Measurements from ENCODE around the gene TACO1.

The TACO1 gene

DNA sequence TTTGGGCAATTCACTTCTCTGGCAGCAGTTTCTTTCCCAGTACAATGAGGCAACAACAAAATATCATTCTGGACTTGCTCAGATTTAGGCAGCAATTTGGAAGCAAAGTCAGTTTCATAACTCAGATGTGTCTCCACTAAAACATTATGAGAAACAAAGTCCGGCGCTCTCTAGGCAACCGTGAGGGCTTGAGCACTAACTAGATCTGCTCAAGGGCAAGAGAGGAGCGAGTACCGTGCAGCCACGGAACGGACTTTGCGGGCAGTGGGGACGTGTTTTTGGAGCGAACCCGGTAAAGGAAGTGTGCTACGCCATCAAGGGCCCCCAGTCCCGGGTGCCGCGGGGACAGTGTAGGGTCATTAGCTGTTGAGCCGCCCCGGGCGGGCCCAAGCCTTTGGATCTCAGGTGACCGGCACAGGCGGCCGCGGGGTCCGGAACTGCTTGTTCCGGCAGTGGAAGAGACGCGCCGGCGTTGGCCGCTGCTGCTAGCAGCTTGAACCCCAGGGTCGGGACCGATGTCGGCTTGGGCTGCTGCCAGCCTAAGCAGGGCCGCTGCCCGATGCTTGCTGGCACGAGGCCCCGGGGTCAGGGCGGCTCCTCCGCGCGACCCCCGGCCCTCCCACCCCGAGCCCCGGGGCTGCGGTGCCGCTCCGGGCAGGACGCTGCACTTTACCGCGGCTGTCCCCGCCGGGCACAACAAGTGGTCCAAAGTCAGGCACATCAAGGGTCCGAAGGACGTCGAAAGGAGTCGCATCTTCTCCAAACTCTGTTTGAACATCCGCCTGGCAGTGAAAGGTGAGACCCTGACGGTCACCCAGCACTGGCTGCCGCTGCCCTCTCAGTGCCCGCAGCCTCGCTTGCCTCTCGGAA, at the start of gene TACO1:
Gene TACO1 (plus strand): TSS at position 327 of the 870 bp plus-strand sequence. CDS start 189 bp downstream, at position 516.
- peak; percentile 87 for DNase-seq

DNA sequence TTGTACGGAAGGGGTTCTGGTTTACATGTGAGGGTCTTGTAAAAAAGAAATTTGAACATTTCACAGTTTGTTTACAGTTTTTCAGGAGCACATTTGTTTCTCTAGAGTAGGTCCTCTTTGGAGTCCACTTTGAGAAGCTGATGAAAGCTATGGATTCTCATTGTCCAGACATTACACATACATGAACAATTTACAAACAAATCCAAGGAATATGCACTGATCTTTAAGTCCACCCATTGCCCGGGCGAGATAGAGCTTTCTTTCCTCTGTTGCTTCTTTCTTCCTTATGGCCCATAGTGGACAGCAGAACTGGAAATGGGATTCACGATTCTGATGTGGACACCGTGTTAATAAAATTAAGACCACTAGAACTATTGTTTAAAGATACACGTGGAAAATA, 48.5 kb upstream of the TACO1 start:
- DNase-seq = no peak

DNA sequence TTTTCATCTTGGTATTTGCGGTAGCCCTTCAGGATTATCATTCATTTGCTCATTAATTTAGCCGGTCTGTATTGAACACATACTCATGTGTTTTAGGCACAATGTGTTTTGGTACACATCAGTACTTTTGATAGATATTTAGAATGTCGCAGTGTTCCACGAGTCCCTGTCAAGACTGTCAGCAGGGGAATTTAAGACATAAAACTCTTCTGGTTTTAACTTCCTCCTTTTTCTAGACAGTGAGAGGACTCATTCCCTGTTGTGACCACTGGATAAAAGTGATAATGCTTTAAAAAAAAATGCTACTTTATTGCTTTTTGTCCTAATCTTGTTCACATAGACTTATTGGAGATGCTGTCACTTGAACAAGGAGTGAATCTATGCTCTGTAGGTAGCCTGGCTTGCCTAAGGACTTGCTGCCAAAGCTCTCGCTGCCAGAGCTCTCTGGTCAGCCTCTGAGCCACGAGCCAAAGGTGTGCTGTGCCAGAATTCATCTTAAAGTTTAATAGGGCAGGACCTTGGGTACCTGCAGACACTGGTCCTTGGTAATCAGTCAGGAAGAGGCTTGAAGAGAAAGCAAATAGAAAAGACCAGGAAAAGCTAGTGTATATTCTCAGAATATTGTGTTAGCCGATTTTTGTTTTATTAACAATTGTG, 45.1 kb upstream of the TACO1 start:
- DNase-seq = no peak

DNA sequence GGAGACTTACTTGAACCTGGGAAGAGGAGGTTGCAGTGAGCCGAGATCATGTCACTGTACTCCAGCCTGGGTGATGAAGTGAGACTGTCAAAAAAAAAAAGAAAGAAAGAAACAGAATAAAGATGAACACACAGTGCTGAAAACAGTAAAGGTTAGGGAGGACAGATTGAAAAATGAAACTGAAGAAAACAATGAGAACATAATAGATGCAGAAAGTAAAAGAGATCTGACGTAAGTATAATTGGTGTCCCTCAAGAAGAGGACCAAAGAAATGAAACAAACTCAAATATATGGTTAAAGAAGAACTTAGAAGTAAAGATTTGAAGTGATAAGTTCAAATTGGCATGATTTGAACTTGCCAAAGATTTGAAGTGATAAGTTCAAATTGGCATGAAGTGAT, 43.3 kb upstream of the TACO1 start:
- DNase-seq = no peak

DNA sequence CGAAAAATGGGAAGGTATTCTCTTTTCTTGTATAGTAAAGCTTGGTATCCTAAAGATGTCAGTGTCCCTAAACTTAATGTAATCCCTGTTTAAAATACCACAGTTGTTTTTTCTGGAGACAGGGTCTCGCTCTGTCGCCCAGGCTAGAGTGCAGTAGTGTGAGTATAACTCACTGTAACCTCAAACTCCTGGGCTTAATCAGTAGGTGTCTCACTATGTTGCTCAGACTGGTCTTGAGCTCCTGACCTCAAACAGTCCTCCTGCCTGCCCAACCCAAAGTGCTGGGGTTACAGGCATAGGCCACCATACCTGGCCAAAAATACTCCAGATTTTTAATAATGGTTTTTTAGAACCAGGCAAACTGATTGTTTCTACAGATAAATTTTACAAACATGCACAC, 42.3 kb upstream of the TACO1 start:
- no peak for DNase-seq

DNA sequence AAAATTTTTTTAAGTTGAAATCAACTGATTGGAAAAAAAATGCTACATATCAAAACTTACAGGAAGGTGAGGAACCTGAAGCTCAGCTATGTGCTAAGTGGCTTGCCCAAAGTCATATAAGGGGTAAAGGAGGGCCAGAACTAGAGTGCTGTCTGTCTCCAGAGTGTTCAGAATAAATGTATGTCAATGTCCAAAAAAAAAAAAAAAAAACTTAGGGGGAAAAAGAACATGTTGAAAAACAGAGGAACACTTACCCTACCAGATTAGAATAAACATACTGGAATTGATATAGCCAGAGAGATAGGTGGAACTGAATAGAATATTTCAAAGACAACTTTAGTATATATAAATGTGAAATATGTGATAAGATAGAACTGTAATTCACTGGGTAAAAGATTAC, 38.9 kb upstream of the TACO1 start:
- DNase-seq = no peak

DNA sequence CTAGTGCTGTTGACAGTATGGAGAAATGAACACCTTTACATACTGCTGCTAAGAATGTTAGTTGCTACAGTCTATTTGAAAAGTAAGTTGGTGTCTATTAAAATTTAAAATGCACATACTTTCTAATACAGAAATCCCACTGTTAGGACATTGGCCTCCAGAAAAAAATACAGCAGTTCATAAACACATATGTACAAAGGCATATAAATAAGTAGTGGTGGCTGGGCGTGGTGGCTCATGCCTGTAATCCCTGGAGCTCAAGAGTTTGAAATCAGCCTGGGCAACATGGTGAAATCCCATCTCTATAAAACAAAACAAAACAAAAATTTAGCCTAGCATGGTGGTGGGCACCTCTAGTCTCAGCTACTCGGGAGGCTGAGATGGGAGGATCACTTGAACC, 37.4 kb upstream of the TACO1 start:
- no peak for DNase-seq

DNA sequence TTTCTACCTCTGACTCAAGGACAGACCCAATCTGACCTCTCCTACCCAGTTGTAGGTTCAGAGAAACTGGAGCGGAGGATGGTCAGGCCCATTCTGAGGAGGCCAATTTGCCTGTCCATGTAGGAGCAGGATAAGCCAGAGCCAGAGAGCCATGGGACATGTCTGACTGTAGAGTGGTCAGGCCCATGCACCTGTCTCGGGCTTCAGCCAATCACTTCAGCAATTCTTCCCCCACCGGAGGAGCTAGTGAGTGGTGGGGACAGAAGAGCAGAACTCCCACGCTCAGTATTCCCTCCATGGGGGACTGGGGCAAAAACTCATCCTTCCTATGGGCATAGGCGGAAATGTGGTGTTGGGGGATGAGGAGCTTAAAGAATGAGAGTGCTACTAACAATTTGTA, 36.1 kb upstream of the TACO1 start:
- no peak for DNase-seq

DNA sequence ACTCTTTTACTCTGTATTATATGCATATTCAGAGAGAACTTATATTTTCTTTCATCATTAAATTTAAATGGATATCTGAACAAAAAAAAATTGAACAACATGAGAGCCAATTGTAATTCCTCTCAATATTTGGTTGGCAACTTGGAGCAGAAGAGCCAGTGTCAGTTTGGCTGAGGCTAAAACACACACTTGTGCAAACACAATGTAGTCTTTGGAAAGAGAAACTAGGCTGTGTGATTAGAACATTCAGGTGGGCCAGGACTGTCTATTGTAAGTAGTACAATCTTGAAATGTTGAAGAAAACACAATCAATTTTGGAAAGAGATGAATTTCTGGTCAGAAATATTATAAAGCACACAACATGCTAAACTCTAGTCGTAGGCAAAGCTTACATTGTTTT, 33.5 kb upstream of the TACO1 start:
- DNase-seq = no peak

DNA sequence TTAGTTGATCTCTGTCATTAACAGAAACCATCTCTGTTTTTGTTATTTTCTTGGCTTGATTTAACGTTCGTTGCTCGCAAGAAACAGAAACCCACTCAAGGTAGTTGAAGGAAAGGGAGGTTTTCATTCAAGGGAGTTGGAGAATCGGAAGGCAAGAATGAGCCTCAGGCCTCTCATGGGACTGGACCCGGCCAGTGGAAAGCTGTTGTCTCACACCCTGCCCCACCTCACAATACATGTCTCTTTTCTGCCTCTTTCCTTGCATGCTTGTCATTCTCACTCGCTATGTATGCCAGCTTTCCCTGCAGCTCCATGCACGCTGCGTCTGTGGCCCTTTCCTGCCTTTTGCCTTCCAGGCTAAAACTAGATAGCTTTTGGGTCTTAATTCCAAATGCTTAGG, 32.1 kb upstream of the TACO1 start:
- no peak for DNase-seq

DNA sequence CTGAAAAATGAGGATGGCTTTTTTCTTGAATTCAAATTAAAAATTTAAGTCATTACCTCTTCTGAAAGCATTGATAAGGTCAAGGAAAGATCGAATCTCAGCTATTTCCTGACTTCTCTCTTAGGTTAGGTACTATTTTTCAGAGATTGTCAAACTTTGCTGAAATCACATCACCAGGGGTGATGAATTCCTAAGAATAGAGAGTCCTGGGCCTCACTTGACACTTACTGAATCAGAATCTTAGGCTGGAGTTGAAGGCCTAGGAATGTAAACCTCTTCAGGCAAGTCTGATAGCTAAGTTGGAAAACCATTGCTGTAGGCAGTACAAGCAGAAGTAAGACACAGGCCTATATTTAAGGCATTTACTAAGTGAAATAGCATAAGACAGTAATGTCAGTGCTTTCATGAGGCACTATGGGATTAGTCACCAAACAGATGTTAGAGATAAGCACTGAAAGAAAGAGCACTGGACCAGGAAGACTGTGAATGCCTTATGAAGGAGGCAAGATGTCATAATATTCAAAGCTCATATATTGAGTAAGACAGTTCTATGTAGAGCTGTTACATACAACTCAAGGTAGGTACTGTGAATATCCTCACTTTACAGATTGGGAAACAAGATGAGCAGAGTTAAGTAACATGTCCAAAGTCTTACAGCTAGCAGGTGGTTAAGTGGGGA, 28.9 kb upstream of the TACO1 start:
- no peak for DNase-seq

DNA sequence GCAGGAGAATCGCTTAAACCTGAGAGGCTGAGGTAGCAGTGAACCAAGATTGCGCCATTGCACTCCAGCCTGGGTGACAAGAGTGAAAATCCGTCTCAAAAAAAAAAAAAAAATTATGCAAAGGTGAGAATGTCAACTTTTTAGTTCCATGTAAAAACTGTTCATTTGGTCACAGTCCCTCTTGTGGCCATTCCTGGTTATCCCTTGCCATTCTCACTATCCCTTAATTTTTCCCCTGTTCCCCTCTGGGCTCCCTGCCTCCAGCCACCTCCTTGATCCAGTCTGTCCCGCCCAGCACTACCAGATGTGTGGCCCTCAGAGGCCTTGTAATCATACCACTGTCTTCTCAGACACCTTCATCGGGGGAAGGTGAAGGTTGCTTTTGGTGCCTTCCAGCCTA, 27.1 kb upstream of the TACO1 start:
- no peak for DNase-seq

DNA sequence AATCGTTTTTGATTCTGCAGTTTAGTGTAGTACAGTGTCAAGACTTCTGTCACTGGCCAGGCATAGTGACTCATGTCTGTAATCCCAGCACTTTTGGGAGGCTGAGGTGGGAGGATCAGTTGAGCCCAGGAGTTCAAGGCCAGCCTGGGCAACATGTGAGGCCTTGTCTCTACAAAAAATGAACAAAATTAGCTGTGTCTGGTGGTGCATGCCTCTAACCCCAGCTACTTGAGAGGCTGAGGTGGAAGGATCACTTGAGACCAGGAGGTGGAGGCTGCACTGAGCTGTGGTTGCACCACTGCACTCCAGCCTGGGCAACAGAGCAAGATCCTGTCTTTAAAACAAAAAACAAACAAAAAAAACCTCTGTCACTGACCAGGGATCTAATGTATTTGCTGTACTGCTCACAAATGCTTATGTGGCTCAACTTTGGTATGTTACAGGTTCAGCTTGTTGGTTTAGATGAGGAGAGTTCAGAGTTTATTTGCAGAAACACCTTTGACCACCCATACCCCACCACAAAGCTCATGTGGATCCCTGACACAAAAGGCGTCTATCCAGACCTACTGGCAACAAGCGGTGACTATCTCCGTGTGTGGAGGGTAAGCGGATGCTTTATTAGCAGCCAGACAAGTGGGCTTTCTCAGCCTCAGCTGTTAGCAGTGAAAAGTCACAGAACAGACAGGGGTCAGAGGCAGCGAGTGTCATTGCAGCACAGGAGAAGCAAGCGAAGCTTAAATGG, 22.5 kb upstream of the TACO1 start:
- DNase-seq = no peak

DNA sequence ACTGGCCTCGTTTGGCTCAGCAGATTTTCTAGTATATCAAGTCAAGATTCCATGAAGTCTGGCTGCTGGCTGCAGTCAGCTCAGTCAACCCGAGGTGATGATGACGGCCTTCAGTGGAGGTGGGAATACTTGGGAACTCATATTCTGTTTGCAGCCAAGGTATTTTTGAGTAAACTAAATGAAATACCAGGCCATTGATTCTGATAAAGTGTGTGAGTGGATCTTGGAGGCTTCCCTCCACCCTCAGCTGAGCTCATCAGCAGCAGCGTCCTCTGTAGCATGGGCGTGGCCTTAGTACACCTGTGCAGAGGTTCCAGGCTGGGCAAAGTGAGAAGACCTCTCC, 22.0 kb upstream of the TACO1 start:
- no peak for DNase-seq

DNA sequence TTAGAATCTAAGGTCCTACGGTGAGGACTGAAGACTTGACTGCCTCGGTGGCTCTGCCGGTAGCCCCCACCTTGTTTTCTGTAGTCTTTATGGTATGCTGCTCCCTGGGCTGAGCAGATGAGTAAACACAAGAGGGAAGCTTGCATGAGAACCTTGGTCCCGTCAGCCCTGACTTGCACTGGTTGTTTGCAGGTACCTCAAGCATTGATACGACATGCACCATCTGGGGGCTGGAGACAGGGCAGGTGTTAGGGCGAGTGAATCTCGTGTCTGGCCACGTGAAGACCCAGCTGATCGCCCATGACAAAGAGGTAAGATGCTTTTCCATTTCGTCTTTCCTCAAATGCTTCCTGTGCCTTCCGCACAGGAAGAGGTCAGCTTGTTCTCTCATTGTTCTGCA, 21.1 kb upstream of the TACO1 start:
- DNase-seq = no peak

DNA sequence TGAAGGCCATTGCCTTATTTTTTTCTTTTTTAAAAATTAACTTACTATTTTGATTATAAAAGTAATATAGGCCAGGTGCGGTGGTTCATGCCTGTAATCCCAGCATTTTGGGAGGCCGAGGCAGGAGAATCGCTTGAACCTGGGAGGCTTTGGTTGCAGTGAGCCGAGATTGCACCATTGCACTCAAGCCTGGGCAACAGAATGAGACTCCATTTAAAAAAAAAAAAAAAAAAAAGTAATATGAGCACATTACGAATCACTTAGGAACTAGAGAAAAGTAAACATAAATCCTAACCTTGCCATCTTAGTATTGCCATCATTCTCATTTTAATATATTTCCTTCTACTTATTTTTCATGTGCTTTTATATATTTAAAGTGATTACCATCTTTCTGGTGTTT, 12.9 kb upstream of the TACO1 start:
- no peak for DNase-seq

DNA sequence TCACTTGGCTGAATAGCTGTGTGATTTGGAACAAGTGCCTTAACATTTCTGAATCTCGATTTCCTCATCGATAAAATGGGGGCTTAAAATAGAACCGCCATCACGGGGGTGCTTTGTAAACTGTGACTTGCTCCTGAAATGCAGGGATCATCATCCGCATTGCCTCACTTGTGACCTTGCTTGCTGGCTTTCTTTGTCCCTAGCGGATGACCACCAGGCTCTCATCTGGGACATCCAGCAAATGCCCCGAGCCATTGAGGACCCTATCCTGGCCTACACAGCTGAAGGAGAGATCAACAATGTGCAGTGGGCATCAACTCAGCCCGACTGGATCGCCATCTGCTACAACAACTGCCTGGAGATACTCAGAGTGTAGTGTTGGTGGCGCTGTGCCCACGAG, 11.9 kb upstream of the TACO1 start:
- DNase-seq = no peak

DNA sequence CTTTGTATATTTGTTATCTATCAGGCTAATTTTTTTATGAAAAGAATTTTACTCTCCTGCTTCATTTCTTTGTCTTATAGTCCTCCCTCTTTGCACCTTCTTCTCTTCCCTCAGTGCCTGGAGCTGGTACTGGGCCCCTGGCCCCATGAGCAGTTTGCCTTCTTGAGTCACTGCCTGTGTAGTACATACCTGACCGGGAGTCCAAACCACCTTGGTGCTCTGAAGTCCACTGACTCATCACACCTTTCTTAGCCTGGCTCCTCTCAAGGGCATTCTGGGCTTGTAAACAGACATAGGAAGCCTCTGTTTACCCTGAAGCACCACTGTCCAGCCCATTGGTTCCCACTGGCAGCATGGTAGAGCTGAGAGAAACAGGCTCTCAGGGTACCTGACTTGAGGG, 11.0 kb upstream of the TACO1 start:
- no peak for DNase-seq

DNA sequence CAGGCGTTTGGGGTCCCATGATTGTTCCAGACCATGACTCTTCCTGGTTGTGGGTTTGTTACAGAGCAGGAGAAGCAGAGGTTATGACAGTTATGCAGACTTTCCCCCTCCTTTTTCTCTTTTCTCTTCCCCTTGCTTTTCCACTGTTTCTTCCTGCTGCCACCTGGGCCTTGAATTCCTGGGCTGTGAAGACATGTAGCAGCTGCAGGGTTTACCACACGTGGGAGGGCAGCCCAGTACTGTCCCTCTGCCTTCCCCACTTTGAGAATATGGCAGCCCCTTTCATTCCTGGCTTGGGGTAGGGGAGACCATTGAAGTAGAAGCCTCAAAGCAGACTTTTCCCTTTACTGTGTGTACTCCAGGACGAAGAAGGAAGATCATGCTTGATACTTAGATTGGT, 7.9 kb upstream of the TACO1 start:
- DNase-seq = no peak

DNA sequence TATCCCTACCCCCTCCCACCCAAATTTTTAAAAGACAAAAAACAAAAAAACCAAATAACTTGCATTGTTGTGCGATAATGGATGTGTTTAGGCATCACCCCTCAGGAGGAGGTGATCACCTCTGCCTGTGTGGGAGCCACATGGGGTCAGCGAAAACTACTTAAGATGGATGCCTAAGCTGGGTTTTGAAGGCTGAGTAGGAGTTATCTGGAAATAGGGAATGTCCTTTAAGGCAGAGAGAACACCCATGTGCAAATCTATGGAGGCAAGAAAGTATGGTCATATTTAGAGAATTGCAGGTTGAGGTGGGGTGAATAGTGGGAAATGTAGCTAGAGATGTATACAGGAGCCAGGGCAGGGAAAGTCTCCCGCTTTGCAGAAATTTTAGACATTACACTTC, 5.6 kb upstream of the TACO1 start:
- DNase-seq = no peak

DNA sequence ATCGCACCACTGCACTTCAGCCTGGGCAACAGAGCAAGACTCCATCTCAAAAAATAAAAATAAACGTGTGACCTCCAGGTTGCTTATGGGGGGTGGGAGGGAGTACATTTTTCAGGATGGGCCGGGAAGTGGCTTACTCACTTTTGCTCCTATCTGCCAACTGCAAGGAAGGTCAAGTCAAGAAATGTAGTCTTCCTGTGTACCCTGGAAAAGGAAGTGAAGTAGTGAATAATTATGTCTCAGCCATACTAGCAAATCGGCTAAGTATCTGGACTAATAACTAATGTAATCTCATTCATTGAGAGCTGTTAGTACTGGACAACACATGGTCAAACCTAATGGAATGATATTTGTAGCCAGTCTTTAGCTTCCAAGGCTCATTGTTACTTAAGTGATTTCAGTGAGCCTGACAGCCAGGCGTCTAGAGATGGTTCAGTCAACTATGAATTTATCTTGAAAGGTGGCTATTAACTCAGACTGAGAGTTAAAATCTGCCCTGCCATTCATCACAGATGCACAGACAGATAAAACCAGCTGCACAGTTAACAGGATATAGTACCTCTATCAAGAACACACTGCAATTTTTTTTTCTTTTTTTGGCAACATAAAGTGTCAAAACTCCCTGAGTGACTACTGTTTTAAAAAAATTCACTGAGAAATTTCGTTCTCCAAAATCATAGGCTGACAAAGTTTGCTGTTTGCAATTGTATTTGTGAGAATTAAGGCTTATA, 3.7 kb upstream of the TACO1 start:
- DNase-seq = no peak

DNA sequence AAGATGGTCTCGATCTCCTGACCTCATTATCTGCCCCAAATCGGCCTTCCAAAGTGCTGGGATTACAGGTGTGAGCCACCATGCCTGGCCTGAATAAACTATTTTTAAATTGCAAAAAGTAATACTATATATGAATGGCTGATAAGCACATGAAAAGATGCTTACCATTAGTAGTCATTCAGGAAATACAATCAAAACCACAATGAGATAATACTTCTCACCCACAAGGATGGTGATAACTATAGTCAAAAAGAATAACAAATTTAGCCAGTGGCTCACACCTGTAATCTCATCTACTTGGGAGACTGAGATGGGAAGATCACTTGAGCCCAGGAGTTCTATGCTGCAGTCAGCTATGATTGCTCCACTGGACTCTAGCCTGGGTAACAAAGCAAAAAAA, 2.4 kb upstream of the TACO1 start:
- no peak for DNase-seq

Data from RPMI8226 (cell line).